ENCODE data around the gene TLR1.

The TLR1 gene

DNA sequence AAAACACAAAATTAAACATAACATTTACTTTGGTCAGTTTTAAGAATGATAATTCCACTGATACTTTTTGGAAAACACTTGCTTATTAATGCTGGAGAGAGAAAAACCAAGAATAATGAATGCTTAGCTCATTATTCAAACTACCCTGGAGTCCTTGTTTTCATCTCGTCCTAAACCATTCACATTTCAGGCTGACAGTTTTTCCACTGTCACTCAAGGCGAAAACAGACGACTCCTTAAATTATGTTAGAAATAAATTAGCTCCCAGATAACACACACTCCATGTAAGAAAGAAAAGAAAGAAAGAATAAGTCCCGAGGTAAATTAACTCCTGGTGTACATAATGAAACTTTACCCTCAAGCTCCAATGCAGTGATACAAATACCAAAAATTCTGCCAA lies 55.3 kb downstream of the TLR1 start:
- H4K20me1 ChIP-seq, result no peaks in the 10 kb centered on the region
- peaks cover 33 to 52% (median 39%) of the 10 kb centered on the region in 11 experiments for H3K9me3 ChIP-seq (replicated peaks in 1 of 11)
- no peak for TF ChIP-seq Cebpa-rat (IDR thresholded peaks at IDR 0.05)
- no peaks in the 10 kb centered on the region for H3K27me3 ChIP-seq
- no peak overlapping the region for H3K27ac ChIP-seq
- H3K4me2 ChIP-seq, result no peak overlapping the region; a peak in 1 of 22 replicates
- no peak overlapping the region for H3K9ac ChIP-seq
- peaks cover 0 to 61% (median 15%) of the 10 kb centered on the region in 11 experiments; a peak in 14 of 22 replicates for H3K36me3 ChIP-seq
- peaks cover 38 to 71% (median 52%) of the 10 kb centered on the region in 10 experiments for H3K4me1 ChIP-seq
- no peak overlapping the region for H3K4me3 ChIP-seq

DNA sequence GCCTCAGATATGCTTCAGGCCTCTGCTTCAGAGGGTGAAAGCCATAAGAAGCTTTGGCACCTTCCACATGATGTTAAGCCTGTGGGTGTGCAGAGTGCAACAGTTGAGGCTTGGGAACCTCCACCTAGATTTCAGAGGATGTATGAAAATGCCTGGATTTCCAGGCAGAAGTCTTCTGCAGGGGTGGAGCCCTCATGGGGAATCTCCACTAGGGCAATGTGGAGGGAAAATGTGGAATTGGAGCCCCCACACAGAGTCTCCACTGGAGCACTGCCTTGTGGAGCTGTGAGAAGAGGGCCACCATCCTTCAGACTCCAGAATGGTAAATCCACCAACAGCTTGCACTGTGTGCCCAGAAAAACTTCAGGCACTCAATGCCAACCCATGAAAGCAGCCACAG lies 57.0 kb downstream of the TLR1 start:
- Histone ChIP-seq H3K4me2 (peak overlapping the region in 1 of 11 experiments; percentile 91; a peak in 1 of 22 replicates), H3K27ac (no peak overlapping the region), H3K4me1 (peaks cover 35 to 74% (median 50%) of the 10 kb centered on the region in 10 experiments), H3K9me3 (replicated peaks in 1 of 11) (peaks cover 33 to 52% (median 39%) of the 10 kb centered on the region in 11 experiments), H3K36me3 (peaks cover 0 to 61% (median 15%) of the 10 kb centered on the region in 11 experiments; a peak in 14 of 22 replicates), H3K4me3 (peak overlapping the region in 7 of 10 experiments; percentile 2 to 22 (median 18); a peak in 6 of 20 replicates), H4K20me1 (no peaks in the 10 kb centered on the region), H3K9ac (no peak overlapping the region), H3K27me3 (no peaks in the 10 kb centered on the region)
- no peak for TF ChIP-seq Cebpa-rat (IDR thresholded peaks at IDR 0.05)

Measured in BLaER1 treated with 17β-estradiol and CSF1 and Interleukin-3, amounts not matched to agents 10 nM and 100 nM (cell line).